OCI-LY3 (cell line): ENCODE results near the gene PPFIBP2.

Source experiments
- H2AFZ ChIP-seq: fragments of 200-600, 300-600 bp; shearing (Covaris generic); 2 replicates; pipeline ENCODE4 v1.6.0; 2014; ENCODE audit warnings: antibody characterized with exemption, low read depth, low read length
- H3K27ac ChIP-seq: fragments of 200-600, 300-600 bp; sonication (generic); 2 replicates; pipeline ENCODE4 v1.5.1; 2014; ENCODE audit warnings: mild to moderate bottlenecking, low read length, moderate library complexity, mixed read lengths
- H3K27me3 ChIP-seq: fragments of 200-600, 300-600 bp; sonication (generic); 2 replicates; pipeline ENCODE4 v1.6.1; 2014; ENCODE audit warnings: low read depth, low read length, mixed read lengths
- H3K36me3 ChIP-seq: fragments of 200-600, 300-600 bp; sonication (generic); replicated peaks from 2 replicates; pipeline ENCODE3; 2014; ENCODE audit warnings: low read depth, low read length, mixed read lengths
- H3K4me1 ChIP-seq: fragments of 300-600, 200-600 bp; sonication (generic); 2 replicates; pipeline ENCODE4 v1.6.1; 2014; ENCODE audit warnings: low read length, mixed read lengths
- H3K4me2 ChIP-seq: fragments of 200-600, 300-600 bp; sonication (generic); 2 replicates; pipeline ENCODE4 v1.6.1; 2014; ENCODE audit warnings: low read length, mixed read lengths
- H3K4me3 ChIP-seq: fragments of 300-600, 200-600 bp; sonication (generic); 2 replicates; pipeline ENCODE4 v1.5.1; 2014; ENCODE audit warnings: antibody characterized with exemption, mild to moderate bottlenecking, low read length, moderate library complexity
- H3K79me2 ChIP-seq: fragments of 300-600, 200-600 bp; shearing (Covaris generic); 2 replicates; pipeline ENCODE4 v1.6.1; 2014; ENCODE audit warnings: mild to moderate bottlenecking, low read length, mixed read lengths
- H3K9ac ChIP-seq: fragments of 300-600, 200-600 bp; shearing (Covaris generic); 2 replicates; pipeline ENCODE4 v1.6.0; 2014; ENCODE audit warnings: mild to moderate bottlenecking, low read length, moderate library complexity
- H3K9me3 ChIP-seq: fragments of 200-600, 300-600 bp; shearing (Covaris generic); 2 replicates; pipeline ENCODE4 v1.6.1; 2014; ENCODE audit warnings: low read length, mixed read lengths; ENCODE audit not compliant: insufficient read depth
- H4K20me1 ChIP-seq: fragments of 200-600, 300-600 bp; sonication (generic); 2 replicates; pipeline ENCODE4 v1.6.1; 2016; ENCODE audit warnings: low read length, mixed read lengths; ENCODE audit not compliant: insufficient read depth
- CTCF ChIP-seq: fragments of 200-600, 300-600 bp; sonication (generic); IDR thresholded peaks from 2 replicates; pipeline ENCODE4 v1.5.1; 2014; ENCODE audit warnings: antibody characterized with exemption, low read length, low read depth
- EZH2phosphoT487 ChIP-seq: fragments of 200-600 bp; shearing (Covaris generic); IDR thresholded peaks from 2 replicates; pipeline ENCODE4 v1.6.1; 2018; ENCODE audit warnings: antibody characterized with exemption, mixed run types, low read depth

PPFIBP2 gene

GRCh38 chr11:7573193-7573557, 59.4 kb downstream of the PPFIBP2 start:
- Histone ChIP-seq H4K20me1 (peaks cover 25% of the 10 kb centered on the region), H3K4me3 (no peak overlapping the region), H3K4me2 (no peak overlapping the region), H3K27me3 (no peaks in the 10 kb centered on the region), H3K9ac (no peak overlapping the region), H2AFZ (no peak overlapping the region), H3K4me1 (peaks cover 8% of the 10 kb centered on the region), H3K27ac (no peak overlapping the region), H3K9me3 (no peaks in the 10 kb centered on the region; the same call in 1 of the 2 replicates), H3K79me2 (no peaks in the 10 kb centered on the region), H3K36me3 (peaks cover 37% of the 10 kb centered on the region)
- TF ChIP-seq CTCF (no peak), EZH2phosphoT487 (no peak)

GRCh38 chr11:7573558-7574296, 59.9 kb downstream of the PPFIBP2 start:
- no peaks in the 10 kb centered on the region for H3K9me3 ChIP-seq
- no peaks in the 10 kb centered on the region for H3K27me3 ChIP-seq
- no peak overlapping the region for H3K4me3 ChIP-seq
- no peak overlapping the region for H3K4me2 ChIP-seq
- no peaks in the 10 kb centered on the region for H3K79me2 ChIP-seq
- H4K20me1 ChIP-seq, result peaks cover 31% of the 10 kb centered on the region
- no peak overlapping the region for H2AFZ ChIP-seq
- no peak overlapping the region for H3K27ac ChIP-seq
- no peak for TF ChIP-seq CTCF
- TF ChIP-seq EZH2phosphoT487, result no peak
- peaks cover 9% of the 10 kb centered on the region for H3K4me1 ChIP-seq
- H3K36me3 ChIP-seq, result peaks cover 31% of the 10 kb centered on the region
- no peak overlapping the region for H3K9ac ChIP-seq

GRCh38 chr11:7574491-7575130, 60.8 kb downstream of the PPFIBP2 start:
- H3K4me2 ChIP-seq, result no peak overlapping the region
- H3K9me3 ChIP-seq, result no peaks in the 10 kb centered on the region
- no peaks in the 10 kb centered on the region; the same call in 1 of the 2 replicates for H3K79me2 ChIP-seq
- peaks cover 27% of the 10 kb centered on the region for H3K36me3 ChIP-seq
- no peak overlapping the region for H3K9ac ChIP-seq
- no peak overlapping the region for H2AFZ ChIP-seq
- H3K27me3 ChIP-seq, result no peaks in the 10 kb centered on the region
- H3K4me1 ChIP-seq, result peaks cover 17% of the 10 kb centered on the region
- no peak overlapping the region for H3K27ac ChIP-seq
- H3K4me3 ChIP-seq, result no peak overlapping the region
- peaks cover 39% of the 10 kb centered on the region for H4K20me1 ChIP-seq
- TF ChIP-seq CTCF, result no peak
- TF ChIP-seq EZH2phosphoT487, result no peak

- H3K9me3 ChIP-seq, result no peaks in the 10 kb centered on the region
- H3K4me3 ChIP-seq, result no peak overlapping the region
- H3K27ac ChIP-seq, result no peak overlapping the region
- peaks cover 29% of the 10 kb centered on the region for H3K36me3 ChIP-seq
- no peak overlapping the region for H3K4me2 ChIP-seq
- H3K27me3 ChIP-seq, result no peaks in the 10 kb centered on the region
- no peak overlapping the region for H2AFZ ChIP-seq
- peaks cover 38% of the 10 kb centered on the region for H4K20me1 ChIP-seq
- no peak overlapping the region for H3K9ac ChIP-seq
- H3K79me2 ChIP-seq, result peaks cover 5% of the 10 kb centered on the region
- peaks cover 23% of the 10 kb centered on the region for H3K4me1 ChIP-seq
- TF ChIP-seq CTCF (no peak), EZH2phosphoT487 (no peak)
Measured at GRCh38 chr11:7575841-7576725, 62.3 kb downstream of the PPFIBP2 start.
